Natural killer cell (primary cell): ENCODE data around the gene INPP5A. TPM values are rescaled to one million over a fixed set of nuclear protein-coding genes. Genes with fewer than 3 reads are reported as not detected.
A peak's percentile ranks its signal among the peaks of the same experiment; 100 is the strongest.

Source experiments
- ATAC-seq, 3 donors: fragments of 150-1000 bp in 2 of 3; fragments of 200-7000 bp in 1 of 3; cut with Tn5 transposase; 1 replicate in 1 of 3; 2 replicates in 2 of 3; pipeline ENCODE4 v1.10.0; 2021; ENCODE audit warnings: mild to moderate bottlenecking in 2 of 3, moderate library complexity in 2 of 3
- DNase-seq, 2 donors: peaks; one replicate each; pipeline versions ENCODE4 v3.0.0 to v3.0.0-alpha.2; 2013 to 2021; ENCODE audit warnings: mixed read lengths in 1 of 2
- H3K27ac ChIP-seq: one replicate; pipeline ENCODE4 v1.5.1; 2013; ENCODE audit warnings: mild to moderate bottlenecking, low read length
- H3K27me3 ChIP-seq: one replicate; pipeline ENCODE4 v1.6.1; 2013; ENCODE audit warnings: low read length; ENCODE audit not compliant: control insufficient read depth, insufficient read depth
- H3K36me3 ChIP-seq: one replicate; pipeline ENCODE4 v1.6.1; 2013; ENCODE audit warnings: low read length; ENCODE audit not compliant: control insufficient read depth, insufficient read depth
- H3K4me1 ChIP-seq: one replicate; pipeline ENCODE4 v1.6.1; 2013; ENCODE audit warnings: low read length; ENCODE audit not compliant: control insufficient read depth, insufficient read depth
- H3K4me3 ChIP-seq: one replicate; pipeline ENCODE4 v1.5.1; 2013; ENCODE audit warnings: low read length
- H3K9me3 ChIP-seq: one replicate; pipeline ENCODE4 v1.6.1; 2013; ENCODE audit warnings: low read length; ENCODE audit not compliant: control insufficient read depth, insufficient read depth
- H3K27ac Mint-ChIP-seq, 2 donors: one replicate each; pipeline ENCODE4 v1.8.0; 2022; ENCODE audit warnings: mild to moderate bottlenecking in 2 of 2, mixed read lengths in 2 of 2, moderate library complexity in 1 of 2
- H3K27me3 Mint-ChIP-seq, 2 donors: one replicate each; pipeline ENCODE4 v1.8.0; 2022; ENCODE audit warnings: low read depth in 2 of 2, mixed read lengths in 2 of 2
- H3K36me3 Mint-ChIP-seq: one replicate; pipeline ENCODE4 v1.8.0; 2022; ENCODE audit warnings: mixed read lengths
- H3K4me1 Mint-ChIP-seq, 2 donors: one replicate each; pipeline ENCODE4 v1.8.0; 2022; ENCODE audit warnings: mixed read lengths in 2 of 2
- H3K4me3 Mint-ChIP-seq: one replicate; pipeline ENCODE4 v1.8.0; 2022; ENCODE audit warnings: mild to moderate bottlenecking, moderate library complexity, mixed read lengths
- H3K9me3 Mint-ChIP-seq, 2 donors: one replicate each; pipeline ENCODE4 v1.8.0; 2022; ENCODE audit warnings: mixed read lengths in 2 of 2
- WGBS: methylation state at CpG from one replicate; pipeline ENCODE4 v1.1.7; 2013; ENCODE audit warnings: missing lambda C conversion rate; ENCODE audit not compliant: insufficient coverage; 5-methylcytosine and 5-hydroxymethylcytosine counted together
- intact Hi-C: fragments of 100-400 bp; cut with micrococcal nuclease; formaldehyde crosslinking; loops from one replicate; pipeline ENCODE4 v1.14.2; 2022
- total RNA-seq, 4 donors: library from RNA; stranded (reverse); fragments of 120-200 nt in 1 of 4; gene quantifications; one replicate each; pipeline versions ENCODE4 v1.2.3 to v1.2.4, GENCODE V29; 2013 to 2022
- TF ChIP-seq, protein P1 (sequence below): fragments of 200-600 bp; IDR thresholded peaks from one replicate; pipeline ENCODE4 v1.8.0; 2022; ENCODE audit warnings: antibody characterized with exemption

Gene INPP5A
- total RNA-seq, 3 donors from 2014 or later (not counting 1 experiment from before 2014, with no cell fraction given) = 12.6 to 38.6 (median 18.6) TPM

DNA sequence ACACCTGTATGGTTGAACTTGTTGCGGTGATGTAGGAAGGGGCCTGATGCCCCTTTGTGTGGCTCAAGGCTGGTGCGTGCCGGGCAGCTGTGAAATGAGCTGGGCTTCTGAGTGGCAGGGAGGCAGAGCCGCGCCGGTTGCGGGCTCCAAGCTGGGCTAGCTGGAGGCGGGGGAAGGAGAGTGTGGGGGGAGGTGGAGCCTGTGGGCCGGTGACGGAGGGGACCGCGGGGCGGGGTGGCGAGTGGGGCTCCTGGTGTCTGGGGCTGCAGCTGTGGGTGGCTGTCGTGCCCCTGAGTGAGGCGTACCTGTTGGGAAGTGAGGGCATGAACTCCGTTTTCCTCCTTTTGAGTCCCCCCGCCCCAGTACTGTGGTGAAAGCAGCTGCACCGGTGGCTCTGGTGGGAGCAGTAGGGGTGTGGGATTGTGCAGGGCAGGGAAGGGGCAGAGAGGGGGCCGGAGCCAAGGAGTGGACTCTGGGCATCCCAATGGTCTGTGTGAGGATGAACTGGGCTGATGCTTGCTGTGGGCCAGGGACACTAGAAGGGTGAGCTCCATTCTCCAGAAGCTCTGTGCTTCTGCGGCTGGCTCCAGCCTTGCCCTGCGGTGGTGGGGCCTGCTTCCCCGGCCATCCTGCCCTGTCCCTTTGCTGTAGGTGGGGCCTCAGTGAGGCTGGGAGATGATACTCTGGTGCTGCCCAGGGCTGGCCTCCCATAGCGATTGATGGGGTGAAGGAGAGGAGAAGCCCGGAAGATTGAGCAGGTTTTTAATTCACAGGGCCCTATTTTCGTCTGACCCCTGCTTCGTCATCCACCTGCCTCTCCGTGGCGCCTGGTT, 41.7 kb downstream of the INPP5A start:
- no peak for DNase-seq
- Mint-ChIP-seq H3K4me3 (no peak overlapping the region), H3K4me1 (peaks cover 28 to 43% of the 10 kb centered on the region in 2 donors), H3K27me3 (no peaks in the 10 kb centered on the region), H3K36me3 (no peaks in the 10 kb centered on the region), H3K27ac (no peak overlapping the region), H3K9me3 (no peaks in the 10 kb centered on the region)
- Histone ChIP-seq H3K36me3 (no peaks in the 10 kb centered on the region), H3K27me3 (no peaks in the 10 kb centered on the region), H3K27ac (no peak overlapping the region), H3K4me3 (no peak overlapping the region), H3K9me3 (no peaks in the 10 kb centered on the region), H3K4me1 (peaks cover 44% of the 10 kb centered on the region)
- TF ChIP-seq, protein P1, sequence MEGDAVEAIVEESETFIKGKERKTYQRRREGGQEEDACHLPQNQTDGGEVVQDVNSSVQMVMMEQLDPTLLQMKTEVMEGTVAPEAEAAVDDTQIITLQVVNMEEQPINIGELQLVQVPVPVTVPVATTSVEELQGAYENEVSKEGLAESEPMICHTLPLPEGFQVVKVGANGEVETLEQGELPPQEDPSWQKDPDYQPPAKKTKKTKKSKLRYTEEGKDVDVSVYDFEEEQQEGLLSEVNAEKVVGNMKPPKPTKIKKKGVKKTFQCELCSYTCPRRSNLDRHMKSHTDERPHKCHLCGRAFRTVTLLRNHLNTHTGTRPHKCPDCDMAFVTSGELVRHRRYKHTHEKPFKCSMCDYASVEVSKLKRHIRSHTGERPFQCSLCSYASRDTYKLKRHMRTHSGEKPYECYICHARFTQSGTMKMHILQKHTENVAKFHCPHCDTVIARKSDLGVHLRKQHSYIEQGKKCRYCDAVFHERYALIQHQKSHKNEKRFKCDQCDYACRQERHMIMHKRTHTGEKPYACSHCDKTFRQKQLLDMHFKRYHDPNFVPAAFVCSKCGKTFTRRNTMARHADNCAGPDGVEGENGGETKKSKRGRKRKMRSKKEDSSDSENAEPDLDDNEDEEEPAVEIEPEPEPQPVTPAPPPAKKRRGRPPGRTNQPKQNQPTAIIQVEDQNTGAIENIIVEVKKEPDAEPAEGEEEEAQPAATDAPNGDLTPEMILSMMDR = no peak
- 79% methylated on average over 29 of the region's 29 CpGs for WGBS
- peak; percentile 10 to 48 (median 35) for ATAC-seq
- intact Hi-C loops = loop anchor here (10.0 kb wide), 1 partner anchor 184 kb away; the partner anchor contains the start of gene PWWP2B

DNA sequence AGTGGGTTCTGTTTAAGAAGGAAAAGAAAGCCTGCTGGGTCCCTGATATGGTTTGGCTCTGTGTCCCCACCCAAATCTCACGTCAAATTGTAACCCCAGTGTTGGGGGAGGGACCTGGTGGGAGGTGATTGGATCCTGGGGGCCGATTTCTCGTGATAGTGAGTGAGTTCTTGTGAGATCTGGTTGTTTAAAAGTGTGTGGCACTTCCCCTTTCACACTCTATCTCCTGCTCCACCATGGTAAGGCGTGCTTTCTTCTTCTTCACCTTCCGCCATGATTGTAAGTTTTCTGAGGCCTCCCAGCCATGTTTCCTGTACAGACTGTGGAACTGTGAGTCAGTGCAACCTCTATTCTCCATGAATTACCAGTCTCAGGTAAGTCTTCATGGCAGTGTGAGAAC, 42.6 kb downstream of the INPP5A start:
- Histone ChIP-seq H3K9me3 (no peaks in the 10 kb centered on the region), H3K4me1 (peaks cover 36% of the 10 kb centered on the region), H3K27me3 (no peaks in the 10 kb centered on the region), H3K27ac (no peak overlapping the region), H3K36me3 (no peaks in the 10 kb centered on the region), H3K4me3 (no peak overlapping the region)
- ATAC-seq (no peak), DNase-seq (no peak)
- WGBS = 72% methylated on average over 3 of the region's 5 CpGs
- Mint-ChIP-seq H3K36me3 (no peaks in the 10 kb centered on the region), H3K9me3 (no peaks in the 10 kb centered on the region), H3K4me1 (peaks cover 25 to 43% of the 10 kb centered on the region in 2 donors), H3K4me3 (no peak overlapping the region), H3K27ac (peak overlapping the region in 1 of 2 donors; percentile 22), H3K27me3 (no peaks in the 10 kb centered on the region)
- TF ChIP-seq, protein P1 = no peak
- intact Hi-C loops = no loop called here

DNA sequence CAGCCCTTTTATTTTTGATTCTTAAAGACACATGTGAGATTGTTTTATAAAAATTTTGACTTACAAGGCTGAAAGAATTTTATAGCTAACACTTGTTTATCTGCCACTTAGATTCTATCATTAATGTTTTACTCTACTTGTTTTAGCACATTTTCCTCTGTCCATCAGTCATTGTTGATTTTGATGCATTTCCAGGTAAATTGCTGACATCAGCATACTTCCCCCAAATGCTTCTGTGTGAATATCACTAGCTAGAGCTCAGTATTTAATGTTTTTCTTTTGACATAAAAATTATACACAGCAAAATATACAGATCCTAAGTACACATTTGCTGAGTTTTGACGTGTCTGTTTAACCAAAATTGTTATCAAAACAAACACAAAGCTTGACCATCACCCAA, 43.0 kb downstream of the INPP5A start:
- TF ChIP-seq, protein P1 = no peak
- no peaks in the 10 kb centered on the region for H3K9me3 Mint-ChIP-seq
- H3K4me3 ChIP-seq = no peak overlapping the region
- ATAC-seq (no peak), DNase-seq (no peak)
- H3K27ac Mint-ChIP-seq = peak overlapping the region in 1 of 2 donors; percentile 22
- H3K4me1 ChIP-seq = peaks cover 34% of the 10 kb centered on the region
- no peaks in the 10 kb centered on the region for H3K36me3 ChIP-seq
- intact Hi-C loops = no loop called here
- no peaks in the 10 kb centered on the region for H3K9me3 ChIP-seq
- no peaks in the 10 kb centered on the region for H3K36me3 Mint-ChIP-seq
- no peak overlapping the region for H3K27ac ChIP-seq
- H3K4me1 Mint-ChIP-seq = peaks cover 22 to 46% of the 10 kb centered on the region in 2 donors
- 91% methylated on average over 1 of the region's 1 CpG for whole genome bisulfite sequencing
- H3K4me3 Mint-ChIP-seq = no peak overlapping the region
- peaks cover 1 to 2% of the 10 kb centered on the region in 2 donors for H3K27me3 Mint-ChIP-seq
- no peaks in the 10 kb centered on the region for H3K27me3 ChIP-seq
